IMR-90 (cell line): ENCODE measurements around the gene SIN3B. TPM values are rescaled to one million over a fixed set of nuclear protein-coding genes. Genes with fewer than 3 reads are reported as not detected.

Experiments used
- ATAC-seq: fragments of 200-7000 bp; cut with Tn5 transposase; 2 replicates; pipeline ENCODE4 v1.9.1; 2020; ENCODE audit warnings: low read depth, mild to moderate bottlenecking, moderate library complexity
- BruUV-seq: library from RNA; stranded (reverse); fragments of 400-500 nt; replicated peaks from 2 replicates; lab custom pipeline; 2021; lab: Mats Ljungman, UMichigan
- CTCF ChIA-PET: fragments of 300-600 bp; formaldehyde crosslinking; extraction: SDS; loops from one replicate; lab custom pipeline; 2021; ENCODE audit warnings: antibody characterized with exemption; lab: Yijun Ruan, JAX
- POLR2A ChIA-PET: fragments of 300-600 bp; sonication (Branson Sonifier 250); formaldehyde crosslinking; loops from one replicate; lab custom pipeline; 2022; ENCODE audit warnings: antibody characterized with exemption; ENCODE audit not compliant: unreplicated experiment; lab: Charles Lee
- DNase-seq: peaks from one replicate; pipeline ENCODE4 v3.0.0; 2013
- H2AFZ ChIP-seq: replicated peaks from 2 replicates; pipeline ENCODE3; 2013; ENCODE audit warnings: low read length, mild to moderate bottlenecking; ENCODE audit not compliant: poor library complexity
- H2AK5ac ChIP-seq: 2 replicates; pipeline ENCODE4 v1.6.1; 2013; ENCODE audit warnings: low read depth, low read length, inconsistent platforms
- H2AK9ac ChIP-seq: replicated peaks from 2 replicates; pipeline ENCODE3; 2013; ENCODE audit warnings: mild to moderate bottlenecking, low read depth, low read length, moderate library complexity; ENCODE audit not compliant: poor library complexity
- H2BK120ac ChIP-seq: 2 replicates; pipeline ENCODE4 v1.6.1; 2013; ENCODE audit warnings: low read depth, low read length, inconsistent platforms
- H2BK15ac ChIP-seq: 3 replicates; pipeline ENCODE4 v1.6.1; 2013; ENCODE audit warnings: low read depth, low read length, inconsistent platforms
- H2BK20ac ChIP-seq: 2 replicates; pipeline ENCODE4 v1.6.1; 2013; ENCODE audit warnings: low read depth, mild to moderate bottlenecking, inconsistent platforms, low read length, moderate library complexity
- H2BK5ac ChIP-seq: 2 replicates; pipeline ENCODE4 v1.6.1; 2013; ENCODE audit warnings: mild to moderate bottlenecking, low read depth, low read length, inconsistent platforms; ENCODE audit not compliant: poor library complexity, severe bottlenecking
- H3K14ac ChIP-seq: replicated peaks from 2 replicates; pipeline ENCODE4 v1.6.1; 2013; ENCODE audit warnings: low read depth, low read length, inconsistent platforms
- H3K18ac ChIP-seq: 2 replicates; pipeline ENCODE4 v1.6.1; 2013; ENCODE audit warnings: low read depth, low read length, control low read depth
- H3K23ac ChIP-seq: 2 replicates; pipeline ENCODE4 v1.6.1; 2013; ENCODE audit warnings: low read depth, low read length, inconsistent platforms
- H3K27ac ChIP-seq: 2 replicates; pipeline ENCODE4 v1.5.1; 2013; ENCODE audit warnings: mild to moderate bottlenecking, control low read depth, low read length; ENCODE audit not compliant: insufficient read depth
- H3K27me3 ChIP-seq: 2 replicates; pipeline ENCODE4 v1.6.1; 2013; ENCODE audit warnings: low read length; ENCODE audit not compliant: control insufficient read depth, insufficient read depth
- H3K36me3 ChIP-seq: 2 replicates; pipeline ENCODE4 v1.6.1; 2013; ENCODE audit warnings: low read length, mixed read lengths; ENCODE audit not compliant: control insufficient read depth, insufficient read depth
- H3K4ac ChIP-seq: 2 replicates; pipeline ENCODE4 v1.6.1; 2013; ENCODE audit warnings: low read depth, low read length, inconsistent platforms
- H3K4me1 ChIP-seq: 2 replicates; pipeline ENCODE4 v1.6.1; 2013; ENCODE audit warnings: low read length, mixed read lengths; ENCODE audit not compliant: control insufficient read depth, insufficient read depth
- H3K4me2 ChIP-seq: 2 replicates; pipeline ENCODE4 v1.6.1; 2013; ENCODE audit warnings: low read depth, mild to moderate bottlenecking, control low read depth, low read length, moderate library complexity
- H3K4me3 ChIP-seq: 2 replicates; pipeline ENCODE4 v1.5.1; 2013; ENCODE audit warnings: low read depth, mild to moderate bottlenecking, control low read depth, low read length, moderate library complexity; ENCODE audit not compliant: insufficient read depth
- H3K56ac ChIP-seq: 2 replicates; pipeline ENCODE4 v1.6.1; 2013; ENCODE audit warnings: low read length, inconsistent platforms; ENCODE audit not compliant: insufficient read depth; ENCODE audit errors: extremely low read depth
- H3K79me1 ChIP-seq, 2 experiments: 2 replicates each; pipeline ENCODE4 v1.6.1; 2013; ENCODE audit warnings: low read length in 2 of 2, inconsistent platforms in 1 of 2, low read depth in 1 of 2
- H3K9ac ChIP-seq: 2 replicates; pipeline ENCODE4 v1.6.1; 2013; ENCODE audit warnings: low read depth, low read length, control low read depth
- H3K9me1 ChIP-seq: 2 replicates; pipeline ENCODE4 v1.6.1; 2013; ENCODE audit warnings: low read length, inconsistent platforms; ENCODE audit not compliant: insufficient read depth
- H3K9me3 ChIP-seq: 2 replicates; pipeline ENCODE4 v1.6.1; 2013; ENCODE audit warnings: low read length; ENCODE audit not compliant: control insufficient read depth, insufficient read depth
- H4K20me1 ChIP-seq: 2 replicates; pipeline ENCODE4 v1.6.1; 2013; ENCODE audit warnings: low read length, inconsistent platforms; ENCODE audit not compliant: insufficient read depth
- H4K5ac ChIP-seq: 2 replicates; pipeline ENCODE4 v1.6.1; 2013; ENCODE audit warnings: mild to moderate bottlenecking, low read depth, low read length, control low read depth
- H4K8ac ChIP-seq, 2 experiments: 2 replicates each; pipeline ENCODE4 v1.6.1; 2013; ENCODE audit warnings: low read depth in 2 of 2, low read length in 2 of 2, control low read depth in 1 of 2, inconsistent platforms in 1 of 2
- H4K91ac ChIP-seq: 2 replicates; pipeline ENCODE4 v1.6.1; 2013; ENCODE audit warnings: low read depth, low read length, inconsistent platforms; ENCODE audit not compliant: insufficient read depth
- BHLHE40 ChIP-seq: fragments of 150-350 bp; IDR thresholded peaks from 2 replicates; pipeline ENCODE4 v1.6.1; 2016; ENCODE audit warnings: mild to moderate bottlenecking, low read depth, low read length
- CEBPB ChIP-seq: IDR thresholded peaks from 2 replicates; pipeline ENCODE4 v1.6.1; 2012; ENCODE audit warnings: low read depth, low read length, improper control_type of control experiment
- CHD1 ChIP-seq: IDR thresholded peaks from 2 replicates; pipeline ENCODE4 v1.6.1; 2012; ENCODE audit warnings: low read depth, low read length, improper control_type of control experiment
- FOS ChIP-seq: fragments of 150-350 bp; IDR thresholded peaks from 2 replicates; pipeline ENCODE4 v1.6.1; 2016; ENCODE audit warnings: low read depth, low read length
- MAFK ChIP-seq: IDR thresholded peaks from 2 replicates; pipeline ENCODE4 v1.6.1; 2012; ENCODE audit warnings: low read depth, low read length, improper control_type of control experiment
- MAZ ChIP-seq: IDR thresholded peaks from 2 replicates; pipeline ENCODE4 v1.6.1; 2012; ENCODE audit warnings: low read depth, mild to moderate bottlenecking, low read length, improper control_type of control experiment, moderate library complexity, borderline replicate concordance
- MXI1 ChIP-seq: IDR thresholded peaks from 2 replicates; pipeline ENCODE4 v1.6.1; 2012; ENCODE audit warnings: low read depth, mild to moderate bottlenecking, low read length, moderate library complexity, borderline replicate concordance
- NFE2L2 ChIP-seq: fragments of 150-350 bp; IDR thresholded peaks from 2 replicates; pipeline ENCODE4 v1.6.1; 2016; ENCODE audit warnings: low read depth, mild to moderate bottlenecking, low read length
- POLR2A ChIP-seq: IDR thresholded peaks from 2 replicates; pipeline ENCODE4 v1.6.1; 2012; ENCODE audit warnings: mild to moderate bottlenecking, low read depth, low read length
- RAD21 ChIP-seq: IDR thresholded peaks from 2 replicates; pipeline ENCODE4 v1.6.1; 2012; ENCODE audit warnings: low read length, improper control_type of control experiment
- RCOR1 ChIP-seq: IDR thresholded peaks from 2 replicates; pipeline ENCODE4 v1.6.1; 2012; ENCODE audit warnings: mild to moderate bottlenecking, low read length, improper control_type of control experiment; ENCODE audit not compliant: insufficient replicate concordance
- RFX5 ChIP-seq: IDR thresholded peaks from 2 replicates; pipeline ENCODE4 v1.8.0; 2012; ENCODE audit warnings: low read depth, mild to moderate bottlenecking, low read length, moderate library complexity
- SMC3 ChIP-seq: fragments of 150-350 bp; IDR thresholded peaks from 2 replicates; pipeline ENCODE4 v1.6.1; 2016; ENCODE audit warnings: low read depth, mild to moderate bottlenecking, antibody characterized with exemption, low read length, moderate library complexity
- WGBS, 2 experiments: methylation state at CpG; one replicate each; pipeline versions ENCODE4 v1.1.5 to v1.1.7; 2013; ENCODE audit warnings: missing lambda C conversion rate in 2 of 2; ENCODE audit not compliant: insufficient read length in 1 of 2; ENCODE audit errors: extremely low coverage in 2 of 2; 5-methylcytosine and 5-hydroxymethylcytosine counted together
- dilution Hi-C: fragments of 300-500 bp; cut with HindIII; formaldehyde crosslinking; loops from one replicate; pipeline ENCODE4 v1.14.3; 2018; ENCODE audit warnings: low sequenced_read_pairs; ENCODE audit not compliant: unreplicated experiment
- in situ Hi-C: fragments of 300-500 bp; cut with MboI; formaldehyde crosslinking; loops from 3 replicates; pipeline ENCODE4 v1.14.3; 2019; ENCODE audit warnings: low sequenced_read_pairs, inconsistent platforms, mixed read lengths
- intact Hi-C: fragments of 100-400 bp; cut with micrococcal nuclease; formaldehyde crosslinking; loops from 2 replicates; pipeline ENCODE4 v1.10.0; 2022
- polyA plus RNA-seq, 3 experiments: library from polyadenylated mRNA; depleted of rRNA; stranded (reverse); fragments of >200 nt; gene quantifications; 2 replicates each; pipeline ENCODE4 v1.2.3, GENCODE V29; 2012; ENCODE audit warnings: low replicate concordance in 1 of 3
- total RNA-seq: library from RNA; depleted of rRNA; stranded (reverse); fragments of >200 nt; gene quantifications from 2 replicates; pipeline ENCODE4 v1.2.3, GENCODE V29; 2012
- TF ChIP-seq, protein P1 (sequence below): fragments of 150-350 bp; IDR thresholded peaks from 2 replicates; pipeline ENCODE4 v1.6.1; 2016; ENCODE audit warnings: low read depth, mild to moderate bottlenecking, low read length, moderate library complexity, borderline replicate concordance
- TF ChIP-seq, protein P2 (sequence below): fragments of 150-350 bp; IDR thresholded peaks from 2 replicates; pipeline ENCODE4 v1.6.1; 2017; ENCODE audit warnings: mild to moderate bottlenecking, antibody characterized with exemption, low read length, low read depth
- TF ChIP-seq, protein P3 (sequence below): conservative IDR thresholded peaks from 2 replicates; pipeline ENCODE4 v1.5.1; 2012; ENCODE audit warnings: mild to moderate bottlenecking, low read depth, low read length, improper control_type of control experiment

The SIN3B gene
- total and polyA plus RNA-seq, 2 of the 4 experiments (the other 2 are of a cell fraction), result 7.9 to 40.0 TPM

DNA sequence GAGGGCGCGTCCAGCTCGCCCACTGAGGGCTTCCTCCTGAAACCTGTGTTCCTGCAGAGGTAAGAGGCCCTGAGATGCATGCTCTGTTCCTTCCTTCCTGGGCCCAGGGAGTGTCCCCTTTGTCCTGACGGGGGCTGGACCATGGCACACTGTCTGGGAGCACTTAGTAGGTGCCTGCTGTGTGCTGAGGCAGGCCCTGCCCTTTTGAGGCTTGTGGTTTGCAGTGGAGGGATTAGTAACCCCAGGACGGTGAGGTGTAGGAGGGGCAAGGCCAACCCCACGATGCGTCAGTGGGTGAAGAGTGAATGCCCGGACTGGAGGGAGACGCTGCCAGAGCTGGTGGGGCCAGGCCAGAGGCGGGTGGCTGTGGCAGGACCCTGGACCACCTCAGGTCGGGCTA is 48.4 kb downstream of the SIN3B start:
- no peak overlapping the region for H2AK5ac ChIP-seq
- no peak overlapping the region for H3K56ac ChIP-seq

More for the DNA sequence above, 48.4 kb downstream of the SIN3B start:
- intact Hi-C loops, result no loop called here
- Histone ChIP-seq H3K27ac (no peak overlapping the region), H2BK120ac (no peak overlapping the region), H2AK9ac (no peak overlapping the region), H2BK20ac (no peak overlapping the region), H3K9me1 (0 out of 2 replicates have a peak, but pooled peaks cover 5% of the 10 kb centered on the region), H4K91ac (no peak overlapping the region), H3K14ac (no peak overlapping the region), H3K9me3 (peaks cover 14% of the 10 kb centered on the region), H3K9ac (no peak overlapping the region), H3K27me3 (no peaks in the 10 kb centered on the region), H3K79me1 (peaks cover 25 to 28% of the 10 kb centered on the region in 2 experiments), H4K5ac (no peak overlapping the region), H2BK15ac (no peak overlapping the region), H2BK5ac (no peak overlapping the region), H3K23ac (no peak overlapping the region), H3K36me3 (peaks cover 64% of the 10 kb centered on the region), H3K4me2 (no peak overlapping the region), H4K8ac (no peak overlapping the region), H3K4me1 (no peaks in the 10 kb centered on the region), H3K18ac (no peak overlapping the region), H2AFZ (no peak overlapping the region), H3K4me3 (no peak overlapping the region), H4K20me1 (peaks cover 29% of the 10 kb centered on the region), H3K4ac (no peak overlapping the region)
- dilution Hi-C loops, result no loop called here
- in situ Hi-C loops, result no loop called here
- POLR2A ChIA-PET, result no interaction called here
- BruUV-seq, result no TSS peak
- TF ChIP-seq FOS, result no peak
- no peak for TF ChIP-seq NFE2L2
- TF ChIP-seq, protein P1, sequence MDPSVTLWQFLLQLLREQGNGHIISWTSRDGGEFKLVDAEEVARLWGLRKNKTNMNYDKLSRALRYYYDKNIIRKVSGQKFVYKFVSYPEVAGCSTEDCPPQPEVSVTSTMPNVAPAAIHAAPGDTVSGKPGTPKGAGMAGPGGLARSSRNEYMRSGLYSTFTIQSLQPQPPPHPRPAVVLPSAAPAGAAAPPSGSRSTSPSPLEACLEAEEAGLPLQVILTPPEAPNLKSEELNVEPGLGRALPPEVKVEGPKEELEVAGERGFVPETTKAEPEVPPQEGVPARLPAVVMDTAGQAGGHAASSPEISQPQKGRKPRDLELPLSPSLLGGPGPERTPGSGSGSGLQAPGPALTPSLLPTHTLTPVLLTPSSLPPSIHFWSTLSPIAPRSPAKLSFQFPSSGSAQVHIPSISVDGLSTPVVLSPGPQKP, result no peak
- TF ChIP-seq RFX5, result no peak
- TF ChIP-seq RCOR1, result no peak
- TF ChIP-seq POLR2A, result no peak
- TF ChIP-seq MAZ, result no peak
- TF ChIP-seq, protein P2, sequence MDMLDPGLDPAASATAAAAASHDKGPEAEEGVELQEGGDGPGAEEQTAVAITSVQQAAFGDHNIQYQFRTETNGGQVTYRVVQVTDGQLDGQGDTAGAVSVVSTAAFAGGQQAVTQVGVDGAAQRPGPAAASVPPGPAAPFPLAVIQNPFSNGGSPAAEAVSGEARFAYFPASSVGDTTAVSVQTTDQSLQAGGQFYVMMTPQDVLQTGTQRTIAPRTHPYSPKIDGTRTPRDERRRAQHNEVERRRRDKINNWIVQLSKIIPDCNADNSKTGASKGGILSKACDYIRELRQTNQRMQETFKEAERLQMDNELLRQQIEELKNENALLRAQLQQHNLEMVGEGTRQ, result no peak
- TF ChIP-seq CEBPB, result no peak
- no peak for TF ChIP-seq CHD1
- TF ChIP-seq BHLHE40, result no peak
- no peak for TF ChIP-seq MXI1
- TF ChIP-seq RAD21, result no peak
- no peak for TF ChIP-seq SMC3
- no peak for TF ChIP-seq MAFK
- TF ChIP-seq, protein P3, sequence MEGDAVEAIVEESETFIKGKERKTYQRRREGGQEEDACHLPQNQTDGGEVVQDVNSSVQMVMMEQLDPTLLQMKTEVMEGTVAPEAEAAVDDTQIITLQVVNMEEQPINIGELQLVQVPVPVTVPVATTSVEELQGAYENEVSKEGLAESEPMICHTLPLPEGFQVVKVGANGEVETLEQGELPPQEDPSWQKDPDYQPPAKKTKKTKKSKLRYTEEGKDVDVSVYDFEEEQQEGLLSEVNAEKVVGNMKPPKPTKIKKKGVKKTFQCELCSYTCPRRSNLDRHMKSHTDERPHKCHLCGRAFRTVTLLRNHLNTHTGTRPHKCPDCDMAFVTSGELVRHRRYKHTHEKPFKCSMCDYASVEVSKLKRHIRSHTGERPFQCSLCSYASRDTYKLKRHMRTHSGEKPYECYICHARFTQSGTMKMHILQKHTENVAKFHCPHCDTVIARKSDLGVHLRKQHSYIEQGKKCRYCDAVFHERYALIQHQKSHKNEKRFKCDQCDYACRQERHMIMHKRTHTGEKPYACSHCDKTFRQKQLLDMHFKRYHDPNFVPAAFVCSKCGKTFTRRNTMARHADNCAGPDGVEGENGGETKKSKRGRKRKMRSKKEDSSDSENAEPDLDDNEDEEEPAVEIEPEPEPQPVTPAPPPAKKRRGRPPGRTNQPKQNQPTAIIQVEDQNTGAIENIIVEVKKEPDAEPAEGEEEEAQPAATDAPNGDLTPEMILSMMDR, result no peak
- CTCF ChIA-PET, result no interaction called here
- no peak for DNase-seq
- WGBS, 2 experiments, result 100% methylated on average over 1 of the region's 11 CpGs; no CpG with 5 or more reads in 1 of the 2 experiments
- ATAC-seq, result no peak
